H9 (cell line): ENCODE data around the gene ADGB. TPM values are rescaled to one million over a fixed set of nuclear protein-coding genes. Genes with fewer than 3 reads are reported as not detected.

Experiments
- DNase-seq: peaks from one replicate; pipeline ENCODE4 v3.0.0-alpha.2; 2017
- H2AFZ ChIP-seq: one replicate; pipeline ENCODE4 v1.6.1; 2013; ENCODE audit warnings: mild to moderate bottlenecking, low read length, control low read depth, moderate library complexity
- H2AK5ac ChIP-seq: 2 replicates; pipeline ENCODE4 v1.6.1; 2013; ENCODE audit warnings: low read length, control low read depth, mixed read lengths; ENCODE audit not compliant: insufficient read length
- H2BK120ac ChIP-seq: one replicate; pipeline ENCODE4 v1.6.1; 2013; ENCODE audit warnings: low read depth, mild to moderate bottlenecking, low read length, control low read depth, inconsistent platforms; ENCODE audit not compliant: poor library complexity, severe bottlenecking
- H2BK12ac ChIP-seq: 2 replicates; pipeline ENCODE4 v1.6.1; 2013; ENCODE audit warnings: low read length, control low read depth, mixed read lengths, low read depth; ENCODE audit not compliant: insufficient read length
- H2BK15ac ChIP-seq: 2 replicates; pipeline ENCODE4 v1.6.1; 2013; ENCODE audit warnings: low read depth, low read length, control low read depth
- H2BK20ac ChIP-seq: one replicate; pipeline ENCODE4 v1.6.1; 2013; ENCODE audit warnings: low read depth, mild to moderate bottlenecking, low read length, control low read depth, inconsistent platforms; ENCODE audit not compliant: poor library complexity, severe bottlenecking
- H2BK5ac ChIP-seq: 2 replicates; pipeline ENCODE4 v1.6.1; 2013; ENCODE audit warnings: low read length, control low read depth, mixed read lengths; ENCODE audit not compliant: insufficient read length
- H3K14ac ChIP-seq: 2 replicates; pipeline ENCODE4 v1.6.1; 2013; ENCODE audit warnings: low read length, control low read depth; ENCODE audit not compliant: insufficient read depth
- H3K18ac ChIP-seq: 2 replicates; pipeline ENCODE4 v1.6.1; 2013; ENCODE audit warnings: low read depth, mild to moderate bottlenecking, mixed read lengths, low read length, control low read depth; ENCODE audit not compliant: insufficient read length
- H3K23ac ChIP-seq: 2 replicates; pipeline ENCODE4 v1.6.1; 2013; ENCODE audit warnings: low read length, control low read depth, mixed read lengths, low read depth; ENCODE audit not compliant: insufficient read length
- H3K23me2 ChIP-seq: 2 replicates; pipeline ENCODE4 v1.6.1; 2013; ENCODE audit warnings: low read depth, mild to moderate bottlenecking, mixed read lengths, low read length, control low read depth; ENCODE audit not compliant: insufficient read length, poor library complexity, severe bottlenecking
- H3K27ac ChIP-seq: 2 replicates; pipeline ENCODE4 v1.5.1; 2013; ENCODE audit warnings: low read length, control low read depth, mixed read lengths, low read depth; ENCODE audit not compliant: insufficient read length
- H3K27me3 ChIP-seq: 2 replicates; pipeline ENCODE4 v1.6.1; 2013; ENCODE audit warnings: low read length, control low read depth, inconsistent platforms; ENCODE audit not compliant: insufficient read depth
- H3K4ac ChIP-seq: 2 replicates; pipeline ENCODE4 v1.6.1; 2013; ENCODE audit warnings: low read depth, mild to moderate bottlenecking, control low read depth, inconsistent platforms, low read length, moderate library complexity
- H3K4me1 ChIP-seq: 2 replicates; pipeline ENCODE4 v1.6.1; 2013; ENCODE audit warnings: low read length, control low read depth, inconsistent platforms; ENCODE audit not compliant: insufficient read depth
- H3K4me2 ChIP-seq: 2 replicates; pipeline ENCODE4 v1.6.1; 2013; ENCODE audit warnings: low read length, control low read depth, mixed read lengths; ENCODE audit not compliant: insufficient read length, insufficient read depth
- H3K56ac ChIP-seq: 2 replicates; pipeline ENCODE4 v1.6.1; 2013; ENCODE audit warnings: low read depth, mild to moderate bottlenecking, mixed read lengths, low read length, control low read depth; ENCODE audit not compliant: insufficient read length
- H3K79me1 ChIP-seq: 2 replicates; pipeline ENCODE4 v1.6.1; 2013; ENCODE audit warnings: low read depth, mild to moderate bottlenecking, moderate library complexity, low read length, control low read depth, inconsistent platforms; ENCODE audit not compliant: insufficient read depth, poor library complexity, severe bottlenecking
- H3K79me2 ChIP-seq: 2 replicates; pipeline ENCODE4 v1.6.1; 2013; ENCODE audit warnings: low read length, control low read depth, inconsistent platforms; ENCODE audit not compliant: insufficient read depth
- H3K9ac ChIP-seq: 2 replicates; pipeline ENCODE4 v1.6.1; 2013; ENCODE audit warnings: low read length, control low read depth, mixed read lengths; ENCODE audit not compliant: insufficient read length; ENCODE audit errors: extremely low read depth
- H3K9me3 ChIP-seq: one replicate; pipeline ENCODE4 v1.6.1; 2013; ENCODE audit warnings: low read depth, low read length, inconsistent platforms; ENCODE audit not compliant: control insufficient read depth
- H3T11ph ChIP-seq: one replicate; pipeline ENCODE4 v1.6.1; 2013; ENCODE audit warnings: mild to moderate bottlenecking, low read length, control low read depth, inconsistent platforms
- H4K20me1 ChIP-seq: one replicate; pipeline ENCODE4 v1.6.1; 2013; ENCODE audit not compliant: control insufficient read depth, insufficient read length, insufficient read depth
- H4K5ac ChIP-seq: 2 replicates; pipeline ENCODE4 v1.6.1; 2013; ENCODE audit warnings: low read depth, mild to moderate bottlenecking, mixed read lengths, low read length, control low read depth; ENCODE audit not compliant: insufficient read length
- H4K8ac ChIP-seq: replicated peaks from 2 replicates; pipeline ENCODE4 v1.6.1; 2013; ENCODE audit warnings: low read length, control low read depth, mixed read lengths, low read depth; ENCODE audit not compliant: insufficient read length
- H4K91ac ChIP-seq: 2 replicates; pipeline ENCODE4 v1.6.1; 2013; ENCODE audit warnings: low read depth, mild to moderate bottlenecking, moderate library complexity, mixed read lengths, low read length, control low read depth; ENCODE audit not compliant: insufficient read length
- H3K27ac Mint-ChIP-seq, 3 experiments: 2 replicates in 2 of 3; 3 replicates in 1 of 3; pipeline ENCODE4 v1.8.0; 2020 to 2021; ENCODE audit warnings: mixed read lengths in 3 of 3, mild to moderate bottlenecking in 1 of 3, moderate library complexity in 1 of 3
- H3K27me3 Mint-ChIP-seq: 2 replicates; pipeline ENCODE4 v1.8.0; 2021; ENCODE audit warnings: low read depth, mild to moderate bottlenecking, moderate library complexity, mixed read lengths
- H3K36me3 Mint-ChIP-seq, 3 experiments: 2 replicates in 2 of 3; 3 replicates in 1 of 3; pipeline ENCODE4 v1.8.0; 2020 to 2021; ENCODE audit warnings: low read depth in 3 of 3, mixed read lengths in 3 of 3; ENCODE audit not compliant: insufficient read depth in 1 of 3
- H3K4me1 Mint-ChIP-seq, 2 experiments: 2 replicates each; pipeline ENCODE4 v1.8.0; 2020; ENCODE audit warnings: mixed read lengths in 2 of 2
- H3K4me3 Mint-ChIP-seq, 2 experiments: 2 replicates in 1 of 2; 3 replicates in 1 of 2; pipeline ENCODE4 v1.8.0; 2020 to 2021; ENCODE audit warnings: mild to moderate bottlenecking in 2 of 2, mixed read lengths in 2 of 2, moderate library complexity in 1 of 2
- H3K9me3 Mint-ChIP-seq, 2 experiments: 2 replicates in 1 of 2; 3 replicates in 1 of 2; pipeline ENCODE4 v1.8.0; 2020; ENCODE audit warnings: mild to moderate bottlenecking in 2 of 2, mixed read lengths in 2 of 2, moderate library complexity in 1 of 2
- CTCF ChIP-seq: fragments of 200-600 bp; sonication (generic); conservative IDR thresholded peaks from 3 replicates; pipeline ENCODE4 v1.8.0; 2021; ENCODE audit warnings: antibody characterized with exemption, mild to moderate bottlenecking
- WGBS: extraction: QIAGEN DNeasy Blood & Tissue Kit; methylation state at CpG from one replicate; pipeline ENCODE4 v1.1.7; 2013; ENCODE audit warnings: missing lambda C conversion rate, low lambda C conversion rate, mixed read lengths; ENCODE audit not compliant: insufficient read length; ENCODE audit errors: extremely low coverage; 5-methylcytosine and 5-hydroxymethylcytosine counted together
- total RNA-seq: library from RNA; stranded (reverse); gene quantifications from 2 replicates; pipeline ENCODE4 v1.2.1, GENCODE V29; 2021

The ADGB gene
- total RNA-seq, 1 experiment from 2014 or later = not detected

- H4K5ac ChIP-seq = no peak overlapping the region
- TF ChIP-seq CTCF = no peak
- H3K4me1 ChIP-seq = no peaks in the 10 kb centered on the region
- no peak overlapping the region for H3K14ac ChIP-seq
- no peaks in the 10 kb centered on the region for H3K79me2 ChIP-seq
- H3K23ac ChIP-seq = no peak overlapping the region
- H2BK20ac ChIP-seq = no peak overlapping the region
- H2BK15ac ChIP-seq = no peak overlapping the region
- H4K8ac ChIP-seq = no peak overlapping the region
- H4K20me1 ChIP-seq = no peaks in the 10 kb centered on the region
- no peak overlapping the region for H4K91ac ChIP-seq
- DNase-seq = no peak
- no peak overlapping the region for H3K56ac ChIP-seq
- no peak overlapping the region for H2BK5ac ChIP-seq
- Mint-ChIP-seq H3K27me3 (no peaks in the 10 kb centered on the region), H3K36me3 (no peaks in the 10 kb centered on the region), H3K4me1 (no peaks in the 10 kb centered on the region), H3K27ac (no peak overlapping the region), H3K9me3 (no peaks in the 10 kb centered on the region), H3K4me3 (no peak overlapping the region)
- no peak overlapping the region for H2AK5ac ChIP-seq
- no peak overlapping the region for H2AFZ ChIP-seq
- no peak overlapping the region for H2BK120ac ChIP-seq
- no peak overlapping the region for H3K9ac ChIP-seq
- no peaks in the 10 kb centered on the region for H3K9me3 ChIP-seq
- H3K23me2 ChIP-seq = no peaks in the 10 kb centered on the region
- no peaks in the 10 kb centered on the region for H3K79me1 ChIP-seq
- no CpG with 5 or more reads among the region's 1 CpG for WGBS
- no peak overlapping the region for H3T11ph ChIP-seq
- H3K4ac ChIP-seq = no peak overlapping the region
- H3K27me3 ChIP-seq = no peaks in the 10 kb centered on the region
- H3K18ac ChIP-seq = no peak overlapping the region
- no peak overlapping the region for H3K4me2 ChIP-seq
- no peak overlapping the region for H2BK12ac ChIP-seq
- H3K27ac ChIP-seq = no peak overlapping the region
Observed at GRCh38 chr6:146767632-146768031, 168.9 kb downstream of the ADGB start.
